Epithelial cell of proximal tubule (primary cell): Measurements from ENCODE around the gene CBX6. TPM values are rescaled to one million over a fixed set of nuclear protein-coding genes. Genes with fewer than 3 reads are reported as not detected.

ENCODE experiments used
- DNase-seq: peaks from one replicate; pipeline ENCODE4 v3.0.0-alpha.2; 2011; ENCODE audit warnings: low read depth
- H3K4me3 ChIP-seq: 2 replicates; pipeline ENCODE4 v1.5.1; 2011; ENCODE audit warnings: low read depth, mild to moderate bottlenecking, low read length
- CTCF ChIP-seq: conservative IDR thresholded peaks from 2 replicates; pipeline ENCODE4 v1.5.1; 2012; ENCODE audit warnings: low read depth, mild to moderate bottlenecking, low read length
- total RNA-seq: library from RNA; depleted of rRNA; stranded (reverse); fragments of >200 nt; gene quantifications from 2 replicates; pipeline ENCODE4 v1.2.3, GENCODE V29; 2015

Gene CBX6
- total RNA-seq, 1 donor from 2014 or later = 36.7 TPM

- DNase-seq = no peak
- no peak overlapping the region for H3K4me3 ChIP-seq
- no peak for TF ChIP-seq CTCF
Measured at GRCh38 chr22:38901111-38901641, 29.2 kb upstream of the CBX6 start.

- no peak for TF ChIP-seq CTCF
- H3K4me3 ChIP-seq = no peak overlapping the region
- DNase-seq = no peak
Measured at GRCh38 chr22:38900677-38901076, 28.7 kb upstream of the CBX6 start.

GRCh38 chr22:38891256-38891655 is 19.2 kb upstream of the CBX6 start:
- H3K4me3 ChIP-seq = no peak overlapping the region
- no peak for DNase-seq
- no peak for TF ChIP-seq CTCF

DNA sequence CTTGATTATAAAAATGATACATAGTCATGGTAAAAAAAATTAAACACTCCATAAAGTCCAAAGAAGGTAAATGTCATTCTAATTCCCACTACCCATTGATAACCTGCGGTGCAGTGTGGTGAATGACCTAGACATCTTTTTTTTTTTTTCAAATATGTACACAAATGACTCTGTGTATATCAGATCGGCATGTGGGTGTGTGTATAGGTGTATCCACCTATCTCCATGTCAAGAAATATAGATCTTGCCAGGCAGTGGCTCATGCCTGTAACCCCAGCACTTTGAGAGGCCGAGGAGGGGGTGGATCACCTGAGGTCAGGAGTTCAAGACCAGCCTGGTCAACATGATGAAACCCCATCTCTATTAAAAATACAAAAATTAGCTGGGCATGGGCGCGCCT is 18.4 kb upstream of the CBX6 start:
- DNase-seq = no peak
- TF ChIP-seq CTCF = no peak
- no peak overlapping the region for H3K4me3 ChIP-seq

- no peak for TF ChIP-seq CTCF
- no peak overlapping the region for H3K4me3 ChIP-seq
- no peak for DNase-seq
Measured at GRCh38 chr22:38886333-38886732, 14.3 kb upstream of the CBX6 start.

DNA sequence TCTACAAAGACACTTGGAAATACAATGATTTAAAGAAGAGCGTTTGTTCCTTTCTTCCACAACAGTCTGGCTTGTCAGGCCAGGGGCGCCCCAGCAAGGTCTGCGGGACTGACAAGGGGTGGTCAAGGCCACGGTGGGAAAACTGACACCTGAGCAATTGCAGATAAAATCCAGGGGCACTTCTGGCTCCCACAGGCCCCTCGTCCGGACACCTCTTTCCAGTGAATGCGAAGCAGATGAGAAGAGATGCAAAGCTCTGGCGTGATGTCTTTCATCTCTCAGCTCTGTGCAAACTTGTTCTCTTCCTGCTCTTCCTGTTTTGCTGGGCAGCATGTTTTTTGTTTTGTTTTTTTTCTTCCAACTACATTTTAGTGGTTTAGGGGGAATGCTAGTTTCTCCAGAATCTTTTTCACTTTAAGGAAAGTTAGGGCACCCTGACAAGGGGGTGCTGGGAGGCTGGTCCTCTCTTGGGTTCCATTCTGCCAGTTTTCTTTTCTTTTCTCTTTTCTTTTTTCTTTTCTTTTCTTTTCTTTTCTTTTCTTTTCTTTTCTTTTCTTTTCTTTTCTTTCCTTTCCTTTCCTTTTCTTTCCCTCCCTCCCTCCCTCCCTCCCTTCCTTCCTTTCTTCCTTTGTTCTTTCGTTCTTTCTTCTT is 11.1 kb upstream of the CBX6 start:
- no peak for DNase-seq
- TF ChIP-seq CTCF = no peak
- H3K4me3 ChIP-seq = no peak overlapping the region
